Bronchial epithelial cell (primary cell): ENCODE data around the gene CPA3. TPM values are rescaled to one million over a fixed set of nuclear protein-coding genes. Genes with fewer than 3 reads are reported as not detected.

ENCODE experiments used
- DNase-seq: peaks from one replicate; pipeline ENCODE4 v3.0.0-alpha.2; 2010; ENCODE audit warnings: low read depth
- FAIRE-seq: peaks from 2 replicates; lab custom pipeline; 2011; peaks lifted over from hg19 to GRCh38; lab: Jason Lieb, UNC
- H3K27me3 ChIP-seq: 2 replicates; pipeline ENCODE4 v1.5.1; 2011; ENCODE audit warnings: low read length; ENCODE audit not compliant: control insufficient read depth, insufficient read depth
- H3K36me3 ChIP-seq: 2 replicates; pipeline ENCODE4 v1.5.1; 2011; ENCODE audit warnings: low read length; ENCODE audit not compliant: control insufficient read depth, insufficient read depth
- H3K4me3 ChIP-seq: 2 replicates; pipeline ENCODE4 v1.5.1; 2011; ENCODE audit warnings: mild to moderate bottlenecking, low read depth, low read length, control low read depth
- total RNA-seq: library from RNA; depleted of rRNA; stranded (reverse); fragments of >200 nt; gene quantifications from 2 replicates; pipeline ENCODE4 v1.2.1, GENCODE V29; 2014
- TF ChIP-seq, protein P1 (sequence below): IDR thresholded peaks from 2 replicates; pipeline ENCODE4 v1.5.1; 2011; ENCODE audit warnings: mild to moderate bottlenecking, moderate library complexity, low read length, control low read depth, inconsistent platforms; ENCODE audit not compliant: insufficient read depth, severe bottlenecking

The CPA3 gene
- total RNA-seq, 1 donor from 2014 or later: not detected

DNA sequence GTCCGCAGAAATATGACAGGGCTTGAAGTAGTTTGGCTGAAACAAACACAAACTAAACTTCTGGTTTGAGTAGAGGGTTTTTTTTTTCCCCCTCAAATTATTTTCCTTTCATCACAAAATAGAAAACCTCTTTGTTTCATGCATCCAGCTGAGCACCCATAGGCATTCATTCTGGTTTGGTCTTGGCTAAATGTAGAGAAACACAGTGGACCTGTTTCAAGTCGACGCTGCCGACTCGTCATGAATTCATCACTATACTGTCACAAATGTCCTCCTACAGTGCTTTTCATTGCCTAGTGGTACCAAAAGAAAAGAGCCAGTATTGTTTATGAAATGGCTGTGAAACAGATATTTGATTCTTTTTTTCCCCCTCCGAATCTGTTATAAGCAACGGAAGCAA lies 73.8 kb downstream of the CPA3 start:
- no peaks in the 10 kb centered on the region for H3K36me3 ChIP-seq
- DNase-seq (no peak), FAIRE-seq (no peak)
- H3K27me3 ChIP-seq: no peaks in the 10 kb centered on the region
- no peak overlapping the region for H3K4me3 ChIP-seq
- TF ChIP-seq, protein P1, sequence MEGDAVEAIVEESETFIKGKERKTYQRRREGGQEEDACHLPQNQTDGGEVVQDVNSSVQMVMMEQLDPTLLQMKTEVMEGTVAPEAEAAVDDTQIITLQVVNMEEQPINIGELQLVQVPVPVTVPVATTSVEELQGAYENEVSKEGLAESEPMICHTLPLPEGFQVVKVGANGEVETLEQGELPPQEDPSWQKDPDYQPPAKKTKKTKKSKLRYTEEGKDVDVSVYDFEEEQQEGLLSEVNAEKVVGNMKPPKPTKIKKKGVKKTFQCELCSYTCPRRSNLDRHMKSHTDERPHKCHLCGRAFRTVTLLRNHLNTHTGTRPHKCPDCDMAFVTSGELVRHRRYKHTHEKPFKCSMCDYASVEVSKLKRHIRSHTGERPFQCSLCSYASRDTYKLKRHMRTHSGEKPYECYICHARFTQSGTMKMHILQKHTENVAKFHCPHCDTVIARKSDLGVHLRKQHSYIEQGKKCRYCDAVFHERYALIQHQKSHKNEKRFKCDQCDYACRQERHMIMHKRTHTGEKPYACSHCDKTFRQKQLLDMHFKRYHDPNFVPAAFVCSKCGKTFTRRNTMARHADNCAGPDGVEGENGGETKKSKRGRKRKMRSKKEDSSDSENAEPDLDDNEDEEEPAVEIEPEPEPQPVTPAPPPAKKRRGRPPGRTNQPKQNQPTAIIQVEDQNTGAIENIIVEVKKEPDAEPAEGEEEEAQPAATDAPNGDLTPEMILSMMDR: no peak

DNA sequence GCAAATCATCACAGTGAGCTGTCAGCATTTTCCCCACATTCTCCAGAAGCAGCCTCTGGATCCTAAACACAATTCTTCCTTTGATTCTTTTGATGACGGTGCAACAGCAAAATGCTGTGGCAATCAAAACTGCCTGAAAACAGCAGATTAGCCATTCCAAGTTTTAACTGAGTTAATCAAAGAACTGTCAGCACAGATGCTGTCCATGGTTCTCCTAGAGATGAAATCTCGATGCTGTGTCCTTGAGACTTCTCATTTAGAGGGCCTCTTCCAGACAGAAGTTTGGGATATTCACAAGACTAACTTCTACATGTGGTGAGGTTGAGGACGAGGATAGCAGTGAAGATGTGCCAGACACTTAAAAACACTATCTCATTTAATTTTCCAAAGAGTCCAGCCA lies 75.9 kb downstream of the CPA3 start:
- H3K27me3 ChIP-seq: no peaks in the 10 kb centered on the region
- TF ChIP-seq, protein P1: no peak
- no peak for DNase-seq
- H3K36me3 ChIP-seq: no peaks in the 10 kb centered on the region
- no peak for FAIRE-seq
- H3K4me3 ChIP-seq: no peak overlapping the region

DNA sequence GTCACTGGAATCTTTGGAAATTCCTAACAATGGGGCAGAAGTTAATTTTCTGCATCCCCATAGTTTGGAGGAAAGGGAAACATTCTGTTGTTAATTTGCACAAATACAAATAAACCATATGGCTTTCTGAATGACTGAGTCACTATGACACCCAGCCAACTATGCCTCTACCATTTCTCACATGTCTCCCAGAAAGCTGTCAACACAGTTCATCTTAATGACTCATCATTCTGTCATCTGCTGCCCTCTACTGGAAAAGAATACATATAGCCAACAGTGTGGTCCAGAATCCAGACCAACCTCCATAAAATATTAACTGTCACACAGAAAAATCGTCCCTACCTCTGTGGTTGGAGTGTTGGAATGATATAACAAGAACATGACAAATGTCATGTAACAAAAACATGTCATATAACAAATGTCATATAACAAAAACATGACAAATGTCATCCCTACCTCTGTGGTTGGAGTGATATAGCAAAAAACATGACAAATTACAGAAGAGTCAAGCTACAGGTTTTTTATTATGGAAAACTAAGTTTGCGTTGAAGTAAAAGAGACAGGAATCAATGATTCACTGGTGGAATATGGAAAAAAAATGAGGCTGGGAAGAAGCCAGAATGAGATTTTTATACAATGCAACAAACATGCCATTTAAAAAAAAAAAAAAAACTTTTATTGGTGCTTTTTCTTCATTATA lies 78.6 kb downstream of the CPA3 start:
- Histone ChIP-seq H3K4me3 (no peak overlapping the region), H3K27me3 (no peaks in the 10 kb centered on the region), H3K36me3 (no peaks in the 10 kb centered on the region)
- no peak for FAIRE-seq
- TF ChIP-seq, protein P1: peak; percentile 54
- DNase-seq: peak; percentile 92

DNA sequence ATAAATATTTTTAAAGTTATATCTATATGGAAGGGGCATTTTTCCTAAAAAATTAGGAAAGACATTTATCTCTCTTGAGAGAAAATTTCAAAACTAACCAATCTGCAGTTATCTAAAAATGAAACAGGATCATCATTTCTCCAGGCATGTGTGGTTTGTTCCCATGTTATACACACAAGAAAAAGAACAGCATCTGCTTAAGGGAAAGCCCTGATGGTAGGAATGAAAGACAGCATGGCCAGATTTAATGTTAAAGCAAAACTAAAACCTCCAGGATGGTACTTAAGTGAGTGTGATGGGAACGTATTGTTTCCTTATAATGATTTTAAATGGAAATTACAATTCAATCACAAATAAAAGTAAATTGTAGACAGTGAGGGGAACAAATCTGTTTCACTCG lies 80.0 kb downstream of the CPA3 start:
- no peak for DNase-seq
- TF ChIP-seq, protein P1: no peak
- no peak overlapping the region for H3K4me3 ChIP-seq
- FAIRE-seq: no peak
- H3K36me3 ChIP-seq: no peaks in the 10 kb centered on the region
- no peaks in the 10 kb centered on the region for H3K27me3 ChIP-seq

Other genes with a start within 250 kb of the CPA3 start
- gene AGTR1, start 167.4 kb upstream of the CPA3 start, total RNA-seq: not detected in 2 replicates
- not detected in 2 replicates for gene CPB1, start 37.5 kb upstream of the CPA3 start, total RNA-seq
- gene GYG1, start 126.2 kb downstream of the CPA3 start, total RNA-seq: 21.3 and 28.5 TPM in 2 replicates
- 12.3 and 12.9 TPM in 2 replicates for gene HLTF, start 221.2 kb downstream of the CPA3 start, total RNA-seq